ENCODE data around the gene LGALS3BP.

The LGALS3BP gene

GRCh38 chr17:78981010-78981888 is 1.5 kb upstream of the LGALS3BP start:
- no peak for DNase-seq

GRCh38 chr17:78980624-78980972 is 875 bp upstream of the LGALS3BP start:
- no peak for DNase-seq

- DNase-seq, result no peak
These were observed 1.4 kb downstream of the LGALS3BP start for GRCh38 chr17:78977997-78978973.

- DNase-seq, result no peak
These were observed 2.1 kb downstream of the LGALS3BP start for GRCh38 chr17:78977681-78977943.

- no peak for DNase-seq
These were observed 2.6 kb downstream of the LGALS3BP start for GRCh38 chr17:78976907-78977680.

GRCh38 chr17:78974635-78975591 is 4.8 kb downstream of the LGALS3BP start:
- peak; percentile 42 for DNase-seq

- no peak for DNase-seq
These were observed 5.8 kb downstream of the LGALS3BP start for GRCh38 chr17:78973792-78974520.

GRCh38 chr17:78973196-78973595 is 6.5 kb downstream of the LGALS3BP start:
- DNase-seq, result no peak

GRCh38 chr17:78972507-78973105 is 7.1 kb downstream of the LGALS3BP start:
- no peak for DNase-seq

- no peak for DNase-seq
These were observed 7.8 kb downstream of the LGALS3BP start for GRCh38 chr17:78971756-78972506.

GRCh38 chr17:78970834-78971755 is 8.6 kb downstream of the LGALS3BP start:
- DNase-seq, result peak; percentile 80

GRCh38 chr17:78969865-78970264 is 9.9 kb downstream of the LGALS3BP start:
- DNase-seq, result no peak

GRCh38 chr17:78967782-78968362 is 11.9 kb downstream of the LGALS3BP start:
- DNase-seq, result no peak

GRCh38 chr17:78966910-78967600 is 12.7 kb downstream of the LGALS3BP start:
- DNase-seq, result no peak

- DNase-seq, result no peak
These were observed 13.5 kb downstream of the LGALS3BP start for GRCh38 chr17:78966123-78966813.

GRCh38 chr17:78965491-78965924 is 14.2 kb downstream of the LGALS3BP start:
- DNase-seq, result no peak

- no peak for DNase-seq
These were observed 16.3 kb downstream of the LGALS3BP start for GRCh38 chr17:78963378-78963777.
